Fibroblast of skin of right biceps (primary cell): ENCODE measurements around the gene S100PBP.

Experiments used
- DNase-seq: peaks from one replicate; pipeline ENCODE4 v3.0.0-alpha.2; 2013

The S100PBP gene

GRCh38 chr1:32817159-32817814 lies at the start of gene S100PBP, which contains the start of gene YARS1:
S100PBP (plus strand) TSS chr1:32817653; CDS start chr1:32826100, 8,447 bp downstream.
YARS1 (minus strand) TSS chr1:32817358; CDS start chr1:32817244, 114 bp downstream.
- DNase-seq = peak; percentile 99

GRCh38 chr1:32768110-32768850 lies 49.2 kb upstream of the S100PBP start:
- DNase-seq = no peak

- peak; percentile 68 for DNase-seq
These were observed 47.8 kb upstream of the S100PBP start for GRCh38 chr1:32769524-32770220.

GRCh38 chr1:32770221-32770731 lies 47.2 kb upstream of the S100PBP start:
- DNase-seq = no peak

GRCh38 chr1:32770741-32771548 lies 46.5 kb upstream of the S100PBP start:
- no peak for DNase-seq

GRCh38 chr1:32771561-32772280 lies 45.7 kb upstream of the S100PBP start:
- no peak for DNase-seq

GRCh38 chr1:32772281-32773017 lies 45.0 kb upstream of the S100PBP start:
- no peak for DNase-seq

- DNase-seq = peak; percentile 76
These were observed 44.3 kb upstream of the S100PBP start for GRCh38 chr1:32773018-32773763.

- no peak for DNase-seq
These were observed 43.5 kb upstream of the S100PBP start for GRCh38 chr1:32773764-32774463.

GRCh38 chr1:32774464-32774808 lies 43.0 kb upstream of the S100PBP start:
- DNase-seq = no peak

GRCh38 chr1:32774950-32775634 lies 42.4 kb upstream of the S100PBP start:
- DNase-seq = peak; percentile 72

GRCh38 chr1:32775640-32776337 lies 41.7 kb upstream of the S100PBP start:
- DNase-seq = peak; percentile 87

- no peak for DNase-seq
These were observed 38.2 kb upstream of the S100PBP start for GRCh38 chr1:32779242-32779641.

GRCh38 chr1:32780005-32780404 lies 37.4 kb upstream of the S100PBP start:
- DNase-seq = no peak

GRCh38 chr1:32780628-32781234 lies 36.7 kb upstream of the S100PBP start:
- DNase-seq = no peak

GRCh38 chr1:32782086-32782485 lies 35.4 kb upstream of the S100PBP start:
- peak; percentile 79 for DNase-seq

- DNase-seq = no peak
These were observed 33.6 kb upstream of the S100PBP start for GRCh38 chr1:32783851-32784250.

GRCh38 chr1:32784817-32785216 lies 32.6 kb upstream of the S100PBP start:
- DNase-seq = no peak
